Amygdala (tissue), 56 donors: ENCODE data around the gene KIF23.

Experiments used
- DNase-seq, 56 donors: peaks; one replicate each; lab custom pipeline; 2025; lab: John Stamatoyannopoulos, UW

Gene KIF23

DNA sequence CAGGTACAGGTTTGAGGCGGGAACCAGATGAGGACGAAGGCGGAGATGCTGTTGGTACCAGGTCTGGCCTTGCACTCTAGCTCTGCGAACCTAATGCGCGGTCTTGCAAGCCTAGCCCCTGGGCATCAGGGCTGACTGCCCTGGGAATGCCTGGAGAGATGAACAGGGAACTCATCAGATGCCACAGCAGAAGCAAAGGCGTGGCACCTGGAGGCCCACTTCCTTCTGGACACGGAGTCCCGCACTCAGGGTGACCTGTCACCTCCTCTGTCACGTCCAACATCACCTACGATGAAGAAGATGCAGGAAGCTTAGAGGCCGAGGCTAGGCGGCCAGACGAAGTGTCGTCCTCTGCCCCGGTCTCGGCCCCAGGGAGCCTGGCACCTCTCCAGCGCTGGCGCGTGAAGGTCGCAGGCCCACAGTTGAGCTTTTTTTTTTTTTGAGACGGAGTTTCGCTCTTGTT lies 47.9 kb downstream of the KIF23 start:
- peak in 7 of 56 donors; percentile 28 to 48 (median 37) for DNase-seq

DNA sequence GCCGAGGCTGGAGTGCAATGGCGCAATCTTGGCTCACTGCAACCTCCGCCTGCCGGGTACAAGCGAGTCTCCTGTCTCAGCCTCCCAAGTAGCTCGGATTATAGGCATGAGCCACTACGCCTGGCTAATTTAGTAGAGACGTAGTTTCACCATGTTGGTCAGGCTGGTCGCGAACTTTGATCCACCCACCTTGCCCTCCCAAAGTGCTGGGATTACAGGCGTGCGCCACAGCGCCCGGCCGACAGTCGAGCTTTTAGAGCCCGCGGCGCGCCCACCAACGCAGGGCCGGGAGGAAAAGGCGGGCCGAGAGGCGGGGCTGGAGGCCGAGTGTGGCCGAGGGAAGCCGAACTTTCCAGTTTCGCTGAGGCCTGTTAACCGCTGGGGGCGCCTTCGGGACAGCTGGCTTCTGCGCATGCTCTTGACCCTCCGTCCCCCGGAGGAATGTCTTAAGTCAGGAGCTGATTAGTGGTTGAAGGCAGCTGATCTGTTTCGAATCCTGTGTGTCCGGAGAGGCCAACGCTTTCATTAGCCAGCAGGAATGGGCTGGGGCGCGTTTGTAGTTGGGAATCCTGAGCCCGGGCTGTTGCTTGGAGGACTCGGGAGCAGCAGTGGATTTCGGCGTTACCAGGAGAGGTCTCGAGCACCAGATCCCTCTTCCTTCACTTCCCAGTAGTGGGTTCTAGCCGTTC lies 48.5 kb downstream of the KIF23 start:
- peak; percentile 68 to 97 (median 88) for DNase-seq

DNA sequence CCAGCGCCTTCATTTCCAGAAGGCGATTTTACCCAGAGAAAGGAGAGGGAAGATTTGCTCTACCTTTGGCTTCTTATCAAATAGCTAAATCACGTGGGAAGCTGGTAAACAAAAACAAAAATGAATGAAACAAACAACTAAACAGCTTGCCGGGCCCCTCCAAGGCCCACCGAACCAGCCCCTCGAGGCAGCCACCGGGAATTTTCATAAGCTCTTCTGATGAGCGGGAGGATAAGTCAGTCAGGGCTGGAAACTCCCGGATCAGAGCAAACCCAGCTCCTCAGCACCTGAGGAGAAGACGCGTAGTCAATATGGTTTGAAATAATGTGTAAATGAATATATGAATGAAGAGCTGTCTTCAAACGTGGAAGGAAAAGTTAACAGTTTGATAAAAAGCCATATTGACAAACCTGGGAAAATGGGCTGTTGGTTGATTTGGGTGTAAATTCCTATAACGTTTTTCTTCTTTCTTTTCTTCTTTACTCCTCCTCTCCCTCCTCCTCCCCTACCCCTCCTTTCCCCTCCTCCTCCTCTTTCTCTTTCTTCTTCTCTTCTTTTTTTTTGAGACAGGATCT lies 49.1 kb downstream of the KIF23 start:
- DNase-seq, result peak in 2 of 56 donors; percentile 27 to 64

DNA sequence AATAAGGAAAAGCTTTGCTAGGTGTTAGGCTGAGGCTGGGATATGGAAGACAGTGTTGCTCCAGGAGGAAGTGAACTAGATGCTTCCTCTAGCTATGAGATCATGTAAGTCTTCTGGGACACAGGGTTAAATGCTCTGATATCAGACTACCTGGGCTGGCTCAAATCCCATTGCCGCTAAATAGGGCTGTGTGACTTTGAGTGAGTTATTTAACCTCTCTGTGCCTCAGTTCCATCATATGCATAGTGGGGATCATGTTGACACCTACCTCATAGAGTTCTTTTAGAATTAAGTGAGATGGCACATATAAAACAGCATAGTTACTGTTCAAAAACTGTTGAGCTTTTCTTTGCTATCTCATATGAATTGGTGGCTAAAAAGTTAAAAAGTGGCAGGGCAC lies 51.1 kb downstream of the KIF23 start:
- DNase-seq, result no peak

DNA sequence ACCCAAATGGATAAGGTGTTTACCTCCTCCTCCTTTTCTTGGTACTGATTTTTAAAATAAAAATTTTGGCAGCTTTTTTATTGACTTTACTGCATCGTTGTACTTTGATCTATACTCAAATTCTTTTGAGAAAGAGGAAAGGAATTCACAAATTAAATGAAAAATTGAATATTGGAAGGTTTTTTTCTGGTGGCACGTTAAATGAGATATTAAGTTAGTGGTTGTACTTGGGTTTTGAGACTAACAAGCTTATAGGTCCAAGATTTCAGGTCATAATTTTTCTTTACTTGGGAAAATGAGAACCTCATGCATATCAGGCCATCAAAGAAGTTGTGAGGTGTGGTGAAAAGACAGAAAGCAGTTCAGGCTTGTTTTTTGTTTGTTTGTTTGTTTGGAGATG lies 52.6 kb downstream of the KIF23 start:
- no peak for DNase-seq

DNA sequence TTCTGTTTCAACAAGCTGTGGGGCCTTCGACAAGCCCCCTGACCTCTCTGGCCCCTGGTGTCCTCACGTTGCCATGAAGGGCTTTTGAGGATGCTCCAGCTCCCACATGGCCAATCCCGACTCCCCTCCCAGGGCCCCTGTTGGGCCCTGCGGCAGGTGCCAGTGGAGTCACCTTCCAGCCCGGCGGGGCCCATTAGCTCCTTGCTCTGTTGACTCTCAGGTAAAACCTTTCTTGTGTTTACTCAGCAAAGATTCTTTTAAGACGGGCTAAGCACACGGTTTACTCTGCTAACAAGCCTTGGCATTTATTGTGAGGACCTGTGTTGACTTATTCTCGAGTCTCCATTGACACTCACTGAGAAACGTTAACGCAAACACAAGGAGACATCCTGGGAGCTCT lies 53.5 kb downstream of the KIF23 start:
- DNase-seq, result no peak

DNA sequence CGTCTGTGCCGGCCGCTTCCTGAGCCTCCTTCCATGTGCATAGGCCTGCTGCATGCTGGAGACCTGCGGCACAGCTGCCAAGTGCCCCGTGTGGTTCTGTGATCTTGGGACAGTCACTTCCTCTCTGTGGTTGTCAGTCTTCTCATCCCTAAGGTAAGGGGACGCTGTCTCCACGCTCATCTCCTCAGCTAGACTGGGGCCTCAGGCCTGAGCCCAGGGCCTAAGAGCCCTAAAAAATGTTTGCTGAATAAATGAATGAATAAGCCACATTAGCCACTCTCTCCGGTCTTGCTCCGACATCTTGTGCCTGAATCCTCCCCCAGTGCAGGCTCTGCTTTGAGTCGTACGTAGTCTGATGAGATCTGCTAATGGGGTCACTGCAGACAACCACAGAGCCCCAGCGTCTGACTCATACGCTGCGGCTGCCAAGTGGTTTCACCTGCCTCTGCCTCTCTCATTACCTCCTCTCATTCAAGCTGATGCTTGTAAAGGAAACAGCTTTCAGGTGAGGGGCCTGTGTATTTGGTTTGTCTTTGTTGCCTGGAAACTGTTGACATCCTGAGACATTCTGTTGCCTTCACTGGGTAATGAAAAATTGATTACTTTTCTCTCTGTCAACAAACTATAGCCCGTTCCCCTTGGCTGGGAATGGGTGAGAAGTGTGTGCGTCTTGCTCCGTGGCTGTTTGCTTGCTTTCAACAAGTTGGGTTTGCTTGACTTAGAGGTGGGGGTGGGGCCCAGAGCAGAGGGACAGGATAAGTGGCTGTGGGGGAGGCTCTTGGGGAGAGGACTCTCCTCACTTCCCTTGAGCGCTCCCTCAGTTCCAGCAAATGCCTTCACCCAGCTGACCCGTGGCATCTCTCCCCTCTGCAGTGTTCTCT lies 54.3 kb downstream of the KIF23 start:
- no peak for DNase-seq

DNA sequence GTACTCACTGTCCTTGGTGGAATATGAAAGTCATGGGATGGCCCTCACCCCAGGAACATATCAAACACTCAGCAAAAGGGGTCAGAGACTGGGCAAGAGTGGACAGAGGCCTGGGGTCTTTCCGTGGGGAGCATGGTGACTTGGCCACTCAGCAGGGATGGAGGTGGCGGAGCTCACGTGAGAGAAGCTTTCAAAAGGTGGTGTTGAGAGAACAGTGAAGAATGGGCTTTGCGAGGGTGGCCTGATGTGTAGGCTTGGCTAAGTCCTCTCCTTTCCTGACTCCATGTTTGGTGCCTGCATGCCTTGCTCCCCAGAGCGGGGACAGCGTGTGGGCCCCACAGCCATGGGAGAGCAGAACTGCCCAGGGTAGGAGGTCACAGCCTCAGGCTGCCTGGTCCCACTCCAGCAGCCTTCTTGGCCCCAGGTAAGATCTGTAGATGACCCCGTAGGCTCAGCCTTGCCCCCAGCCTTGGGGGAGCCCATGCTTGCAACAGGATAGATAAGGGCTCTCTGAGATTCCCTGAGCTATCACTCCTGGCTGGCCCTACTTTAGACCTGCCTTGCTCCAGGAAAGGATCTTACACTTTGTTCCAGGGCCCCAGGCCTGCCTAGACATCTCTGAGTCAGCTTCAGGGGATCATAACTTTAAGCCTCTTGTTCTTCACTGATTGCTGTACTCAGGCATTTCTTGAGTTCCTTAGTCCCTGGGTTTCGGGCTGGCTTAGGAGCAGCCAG lies 55.5 kb downstream of the KIF23 start:
- DNase-seq, result no peak

DNA sequence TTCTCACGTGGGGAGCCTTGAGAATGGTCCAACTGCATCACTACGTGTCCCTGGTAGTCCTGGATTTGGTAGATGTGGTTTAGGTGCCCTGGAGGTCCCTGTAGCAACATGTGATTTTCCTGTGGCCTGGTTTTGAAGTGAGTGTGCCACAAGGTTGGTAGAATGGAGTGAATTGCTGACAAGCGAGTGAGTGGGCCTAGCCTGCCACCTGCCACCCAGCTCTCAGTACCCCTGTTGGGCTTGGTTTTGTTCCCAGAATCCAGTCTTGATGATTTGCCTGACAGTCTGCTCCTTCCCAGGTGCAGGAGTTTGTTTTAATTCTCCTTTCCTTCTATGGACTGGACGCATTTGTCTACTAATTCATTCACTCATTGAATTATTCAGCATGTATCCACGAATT lies 57.9 kb downstream of the KIF23 start:
- no peak for DNase-seq

DNA sequence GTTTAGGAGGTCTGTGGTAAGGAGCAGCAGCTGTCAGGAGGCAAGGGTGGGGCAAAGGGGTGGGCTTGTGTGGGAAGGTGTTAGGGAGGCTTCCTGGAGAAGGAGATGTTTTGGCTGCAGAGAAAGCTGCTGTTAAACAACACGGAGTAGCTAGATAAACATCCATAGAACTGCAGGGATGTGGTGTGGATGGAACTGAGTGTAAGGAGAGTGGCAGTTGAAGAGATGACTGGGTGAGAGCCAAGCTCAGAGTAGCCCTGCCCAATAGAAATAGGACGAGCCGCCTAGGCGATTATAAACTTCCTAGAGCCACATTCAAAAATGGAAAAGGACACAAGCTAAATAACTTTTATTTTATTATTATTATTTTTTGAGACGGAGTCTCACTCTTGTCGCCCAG lies 58.4 kb downstream of the KIF23 start:
- DNase-seq, result no peak

DNA sequence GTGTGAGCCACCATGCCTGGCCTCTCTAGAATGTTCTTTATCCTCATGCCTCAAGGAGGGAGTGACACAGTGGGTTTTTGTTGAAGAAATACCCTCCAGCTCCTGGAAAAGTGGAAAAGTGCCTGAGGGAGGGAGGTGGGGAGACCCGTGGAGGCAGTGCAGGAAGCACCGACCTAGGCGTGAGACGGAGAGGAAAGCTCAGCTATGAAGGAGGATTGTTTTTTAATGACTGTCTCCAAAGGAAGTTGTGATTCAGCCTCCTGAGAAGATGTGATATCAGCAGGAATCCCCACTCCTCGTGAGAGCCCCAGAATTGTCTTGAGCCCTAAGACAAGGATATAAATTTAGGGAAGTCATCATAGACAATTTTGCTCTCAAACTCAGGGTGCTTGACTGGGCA lies 60.1 kb downstream of the KIF23 start:
- no peak for DNase-seq

DNA sequence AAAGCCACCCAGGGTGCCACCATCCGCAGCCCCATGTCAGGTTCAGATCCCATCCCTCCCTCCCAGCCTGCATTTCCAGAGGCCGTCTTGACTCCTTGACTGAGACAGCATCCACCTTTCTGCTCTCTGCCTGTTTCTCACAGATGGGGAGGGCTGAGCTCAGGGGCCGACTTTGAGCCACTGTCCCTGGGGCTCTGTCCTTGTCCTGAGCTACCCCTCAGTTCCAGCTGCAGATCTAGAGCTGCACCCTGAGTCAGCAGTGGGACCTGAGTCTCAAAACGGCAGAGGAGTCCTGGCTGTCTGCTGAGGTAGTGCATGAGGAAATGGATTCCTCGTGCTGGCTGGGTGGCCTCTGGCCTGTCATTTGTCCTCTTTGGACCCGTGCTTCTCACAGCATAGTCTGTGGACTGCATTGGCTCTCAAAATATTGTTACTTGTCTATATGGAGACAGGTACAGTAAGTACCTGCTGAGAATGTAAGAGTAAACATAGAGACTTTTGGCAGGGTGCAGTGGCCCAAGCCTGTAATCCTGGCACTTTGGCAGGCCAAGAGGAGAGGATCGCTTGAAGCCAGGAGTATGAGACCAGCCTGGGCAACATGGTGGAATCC lies 60.8 kb downstream of the KIF23 start:
- DNase-seq, result no peak

DNA sequence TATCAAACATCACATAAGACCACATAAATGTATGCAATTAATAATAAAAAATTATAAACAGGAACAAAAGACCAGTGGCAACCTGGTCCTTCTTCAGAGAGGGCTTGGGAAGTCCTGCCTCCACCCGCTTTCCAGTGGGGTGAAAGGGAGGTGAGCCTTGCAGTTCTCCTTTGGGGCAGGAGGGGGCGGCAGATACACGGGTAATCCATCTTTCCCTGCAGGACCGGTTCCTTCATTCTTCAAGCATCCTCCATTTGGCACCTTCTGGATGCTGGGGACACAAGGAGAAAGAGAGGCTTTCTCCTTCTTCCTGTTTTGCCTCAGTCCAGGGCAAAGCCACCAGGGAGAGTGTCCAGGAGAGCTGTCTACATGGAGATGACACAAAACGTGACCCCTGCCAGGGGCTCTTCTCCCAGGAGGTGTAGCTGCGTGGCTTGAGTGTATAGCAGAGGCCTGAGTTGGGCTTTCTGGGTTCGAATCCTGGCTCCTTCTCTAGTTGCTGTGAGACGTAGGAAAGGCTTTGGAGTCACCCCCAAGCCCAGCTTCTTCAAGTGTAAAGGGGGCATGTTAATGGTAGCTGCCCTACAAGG lies 61.7 kb downstream of the KIF23 start:
- DNase-seq, result peak in 49 of 56 donors; percentile 9 to 86 (median 48)

DNA sequence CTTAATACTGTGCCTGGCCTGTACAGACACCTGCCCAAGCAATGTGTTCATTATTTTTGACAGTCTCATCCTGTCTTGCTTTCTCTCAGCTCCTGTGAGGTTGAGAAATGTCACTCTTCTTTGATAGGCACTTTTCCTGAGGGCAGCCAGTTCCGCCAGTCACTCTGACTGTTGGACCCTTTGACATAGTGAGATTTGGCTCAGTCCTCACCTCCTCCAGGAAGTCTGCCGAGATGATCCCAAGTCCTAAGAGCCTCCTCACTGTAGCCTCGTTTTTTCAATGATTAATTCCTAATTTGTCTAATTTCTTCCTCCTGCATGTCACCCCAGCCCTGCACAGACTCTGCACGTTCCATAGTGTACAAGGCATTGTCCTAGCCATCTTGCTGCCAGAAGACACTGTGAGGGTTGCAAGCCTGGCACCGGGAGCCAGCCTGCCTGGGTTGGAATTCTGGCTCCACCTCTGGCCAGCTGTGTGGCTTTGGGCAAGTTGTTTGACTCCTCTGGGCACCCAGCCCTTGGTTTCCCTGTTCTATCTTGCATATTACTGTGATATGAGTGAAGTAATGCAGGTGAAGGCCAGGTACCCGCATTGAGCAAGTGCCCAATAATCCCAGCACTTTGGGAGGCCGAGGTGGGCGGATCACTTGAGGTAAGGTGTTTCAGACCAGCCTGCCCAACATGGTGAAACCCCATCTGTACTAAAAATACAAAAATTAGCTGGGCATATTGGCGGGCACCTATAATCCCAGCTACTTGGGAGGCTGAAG lies 62.7 kb downstream of the KIF23 start:
- no peak for DNase-seq

DNA sequence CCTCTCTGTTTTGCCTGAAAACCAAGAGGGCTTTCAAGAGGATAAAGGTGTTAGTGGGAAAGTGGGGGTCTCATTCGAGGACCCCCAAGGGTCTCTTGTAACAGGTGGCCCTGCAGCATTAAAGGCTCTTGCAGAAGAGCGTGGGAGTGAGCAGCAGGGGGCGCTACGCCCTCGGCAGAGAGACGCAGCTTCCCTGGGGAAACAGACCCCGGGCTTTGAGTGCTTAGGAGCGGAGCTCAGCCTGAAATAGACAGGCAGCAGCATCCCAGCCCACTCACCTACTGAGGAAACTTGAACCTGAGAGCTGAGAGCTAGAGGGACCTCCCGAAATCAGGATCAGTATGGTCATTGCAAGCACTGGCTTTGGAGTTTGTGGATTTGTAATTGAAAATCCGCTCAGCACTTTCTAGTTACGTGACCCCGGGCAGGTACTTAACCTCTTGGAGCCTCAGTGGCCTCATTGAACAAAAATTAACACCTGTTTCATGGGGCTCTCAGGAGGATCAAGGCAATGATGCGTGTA lies 64.2 kb downstream of the KIF23 start:
- DNase-seq, result peak in 28 of 56 donors; percentile 6 to 72 (median 22)

DNA sequence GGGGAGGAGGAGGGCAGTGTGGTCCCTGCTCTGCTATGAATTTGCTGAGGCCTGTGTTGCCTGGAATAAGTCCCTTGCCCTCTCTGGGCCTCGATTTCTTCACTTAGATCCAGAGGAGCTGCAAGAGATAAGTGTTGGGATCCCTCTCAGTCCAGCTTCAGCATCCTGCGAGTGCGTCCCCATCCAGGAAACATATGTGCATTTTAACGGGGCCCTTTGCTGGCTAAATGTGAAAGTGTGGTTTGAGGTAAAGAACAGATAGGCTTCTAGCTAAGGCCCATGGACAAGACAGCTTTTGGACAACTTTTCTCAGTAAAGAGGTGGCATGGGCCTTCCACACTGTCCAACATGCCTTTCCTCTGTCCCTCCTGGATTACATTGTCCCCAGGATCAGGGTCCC lies 64.9 kb downstream of the KIF23 start:
- DNase-seq, result no peak

DNA sequence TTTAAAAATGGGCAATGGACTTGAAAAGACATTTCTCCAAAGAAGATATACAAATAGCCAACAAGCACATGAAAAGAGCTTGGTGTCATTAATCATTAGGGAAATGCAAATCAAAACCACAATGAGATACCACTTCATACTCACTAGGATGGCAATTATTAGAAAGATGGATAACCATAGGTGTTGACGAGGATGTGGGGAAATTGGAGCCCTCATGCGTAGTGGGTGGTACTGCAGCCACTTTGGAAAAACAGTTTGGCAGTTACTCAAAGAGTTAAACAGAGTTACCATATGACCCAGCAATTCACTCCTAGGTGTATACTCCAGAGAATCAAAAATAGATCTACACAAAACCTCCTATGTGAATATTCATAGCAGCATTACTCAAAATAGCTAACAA lies 65.8 kb downstream of the KIF23 start:
- DNase-seq, result no peak

DNA sequence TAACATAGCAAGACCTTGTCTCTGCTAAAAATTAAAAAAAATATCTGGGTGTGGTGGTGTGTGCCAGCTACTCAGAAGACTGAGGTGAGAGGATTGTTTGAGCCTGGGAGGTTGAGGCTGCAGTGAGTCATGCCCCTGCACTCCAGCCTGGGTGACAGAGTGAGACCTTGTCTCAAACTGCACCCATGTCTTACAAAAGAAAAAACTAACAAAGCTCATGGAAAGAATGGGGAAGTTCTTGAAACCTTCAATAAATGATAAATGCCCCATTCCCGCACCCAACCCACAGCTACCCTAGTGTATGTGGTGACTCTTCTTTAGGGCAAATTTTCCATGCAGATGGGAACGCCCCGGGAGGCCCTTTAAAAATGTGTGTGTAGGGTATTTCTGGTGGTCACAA lies 66.8 kb downstream of the KIF23 start:
- DNase-seq, result no peak

DNA sequence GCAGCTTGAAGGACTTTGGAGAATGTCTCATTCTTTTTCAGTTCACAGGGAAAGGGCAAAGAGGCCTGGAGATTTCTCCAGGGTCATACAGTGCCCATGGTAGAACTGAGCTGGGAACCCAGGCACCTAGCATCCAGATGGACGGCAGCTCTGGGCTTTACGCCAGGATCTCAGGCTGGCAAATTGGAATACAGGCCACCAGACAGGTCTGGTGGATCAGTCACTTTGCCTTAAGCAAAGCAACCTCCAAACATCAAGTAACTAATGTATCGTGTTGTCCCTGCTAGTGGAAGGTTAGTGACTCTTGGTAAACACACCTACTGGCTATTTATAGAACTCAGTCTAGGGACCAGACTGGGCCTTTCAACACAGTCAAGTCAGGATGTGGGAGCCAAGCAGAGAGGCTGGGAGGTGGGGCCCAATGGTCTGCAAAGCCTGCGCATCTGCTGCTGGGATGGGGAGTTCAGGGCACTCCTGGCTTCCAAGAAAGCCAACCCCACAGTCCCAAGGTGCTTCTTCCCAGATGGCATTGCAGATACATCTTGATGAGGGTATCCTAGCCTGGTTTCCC lies 68.6 kb downstream of the KIF23 start:
- no peak for DNase-seq
